Prostate gland (tissue), 2 donors: Measurements from ENCODE around the gene CFAP97D1. TPM values are rescaled to one million over a fixed set of nuclear protein-coding genes. Genes with fewer than 3 reads are reported as not detected.
A peak's percentile ranks its signal among the peaks of the same experiment; 100 is the strongest.

Experiments
- DNase-seq: peaks from one replicate; pipeline ENCODE4 v3.0.0-alpha.2; 2019; ENCODE audit warnings: low spot score
- H3K27ac ChIP-seq, 2 donors: fragments of 200-600 bp; sonication (generic); 2 replicates each; pipeline ENCODE4 v1.5.1; 2017 to 2019
- H3K27me3 ChIP-seq: fragments of 200-600 bp; sonication (generic); replicated peaks from 2 replicates; pipeline ENCODE4 v1.5.1; 2019; ENCODE audit not compliant: insufficient read depth
- H3K36me3 ChIP-seq, 2 donors: fragments of 200-600 bp; sonication (generic); 1 replicate in 1 of 2; 2 replicates in 1 of 2; pipeline versions ENCODE4 v1.5.1 to v1.8.1; 2017 to 2019
- H3K4me1 ChIP-seq: fragments of 200-600 bp; sonication (generic); replicated peaks from 2 replicates; pipeline ENCODE4 v1.5.1; 2019
- H3K4me3 ChIP-seq, 2 donors: fragments of 200-600 bp; sonication (generic); 2 replicates each; pipeline ENCODE4 v1.5.1; 2017 to 2019
- H3K9me3 ChIP-seq: fragments of 200-600 bp; sonication (generic); 2 replicates; pipeline ENCODE4 v1.5.1; 2017
- POLR2A ChIP-seq: fragments of 450-650 bp; IDR thresholded peaks from one replicate; pipeline ENCODE4 v1.6.1; 2016; ENCODE audit warnings: antibody characterized with exemption, mild to moderate bottlenecking
- POLR2AphosphoS5 ChIP-seq: sonication (generic); formaldehyde crosslinking; IDR thresholded peaks from one replicate; pipeline ENCODE4 v1.6.1; 2017; ENCODE audit warnings: antibody characterized with exemption
- WGBS: methylation state at CpG from one replicate; pipeline ENCODE4 v1.1.5; 2018; 5-methylcytosine and 5-hydroxymethylcytosine counted together
- intact Hi-C: fragments of 100-400 bp; cut with DNase I; formaldehyde crosslinking; loops from one replicate; pipeline ENCODE4 v1.14.2; 2022
- total RNA-seq, 2 donors: library from RNA; depleted of rRNA; stranded (reverse); fragments of >200 nt; gene quantifications; one replicate each; pipeline ENCODE4 v1.1.0, GENCODE V29; 2016
- TF ChIP-seq, protein P1 (sequence below), 4 experiments: fragments of 200-600 bp in 2 of 4; fragments of 450-650 bp in 2 of 4; sonication (generic) in 2 of 4; IDR thresholded peaks; 1 replicate in 3 of 4; 2 replicates in 1 of 4; pipeline ENCODE4 v1.5.1; 2016 to 2019; ENCODE audit warnings: antibody characterized with exemption in 4 of 4, mild to moderate bottlenecking in 2 of 4, moderate library complexity in 2 of 4

Gene CFAP97D1
- total RNA-seq = 1 to 10 TPM in 1 of 2 donors, not detected in 1; 1.1 TPM

GRCh38 chr17:43780135-43780534, at the start of gene CFAP97D1:
Gene CFAP97D1 (plus strand): TSS chr17:43780435. CDS start chr17:43780463, 28 bp downstream.
- intact Hi-C loops = no loop called here
- 74% methylated on average over 7 of the region's 7 CpGs for WGBS
- H3K4me3 ChIP-seq = peak within 1 kb of the TSS; percentile 98 to 100

GRCh38 chr17:43732958-43733357, 47.3 kb upstream of the CFAP97D1 start:
- Histone ChIP-seq H3K36me3 (no peaks in the 10 kb centered on the region), H3K27ac (no peak overlapping the region), H3K4me3 (no peak overlapping the region), H3K4me1 (no peaks in the 10 kb centered on the region), H3K9me3 (no peaks in the 10 kb centered on the region), H3K27me3 (no peaks in the 10 kb centered on the region)
- WGBS = 100% methylated on average over 2 of the region's 2 CpGs
- TF ChIP-seq POLR2A (no peak), POLR2AphosphoS5 (no peak)
- TF ChIP-seq, protein P1, sequence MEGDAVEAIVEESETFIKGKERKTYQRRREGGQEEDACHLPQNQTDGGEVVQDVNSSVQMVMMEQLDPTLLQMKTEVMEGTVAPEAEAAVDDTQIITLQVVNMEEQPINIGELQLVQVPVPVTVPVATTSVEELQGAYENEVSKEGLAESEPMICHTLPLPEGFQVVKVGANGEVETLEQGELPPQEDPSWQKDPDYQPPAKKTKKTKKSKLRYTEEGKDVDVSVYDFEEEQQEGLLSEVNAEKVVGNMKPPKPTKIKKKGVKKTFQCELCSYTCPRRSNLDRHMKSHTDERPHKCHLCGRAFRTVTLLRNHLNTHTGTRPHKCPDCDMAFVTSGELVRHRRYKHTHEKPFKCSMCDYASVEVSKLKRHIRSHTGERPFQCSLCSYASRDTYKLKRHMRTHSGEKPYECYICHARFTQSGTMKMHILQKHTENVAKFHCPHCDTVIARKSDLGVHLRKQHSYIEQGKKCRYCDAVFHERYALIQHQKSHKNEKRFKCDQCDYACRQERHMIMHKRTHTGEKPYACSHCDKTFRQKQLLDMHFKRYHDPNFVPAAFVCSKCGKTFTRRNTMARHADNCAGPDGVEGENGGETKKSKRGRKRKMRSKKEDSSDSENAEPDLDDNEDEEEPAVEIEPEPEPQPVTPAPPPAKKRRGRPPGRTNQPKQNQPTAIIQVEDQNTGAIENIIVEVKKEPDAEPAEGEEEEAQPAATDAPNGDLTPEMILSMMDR (IDR thresholded peaks at IDR 0.05) = no peak
- intact Hi-C loops = no loop called here
- DNase-seq = no peak

More at GRCh38 chr17:43780135-43780534, at the start of gene CFAP97D1:
- DNase-seq = no peak
- TF ChIP-seq, protein P1 (IDR thresholded peaks at IDR 0.05) = no peak
- TF ChIP-seq POLR2AphosphoS5 (no peak), POLR2A (no peak)
- H3K9me3 ChIP-seq = no peaks in the 10 kb centered on the region
- peak within 1 kb of the TSS; percentile 100 for H3K27ac ChIP-seq
- no peaks in the 10 kb centered on the region for H3K27me3 ChIP-seq
- peaks cover 6% of the 10 kb centered on the region for H3K4me1 ChIP-seq
- no peaks in the 10 kb centered on the region for H3K36me3 ChIP-seq

- no peak for DNase-seq
- TF ChIP-seq, protein P1 (IDR thresholded peaks at IDR 0.05) = no peak
- no peak for TF ChIP-seq POLR2AphosphoS5
- no peak for TF ChIP-seq POLR2A
- Histone ChIP-seq H3K27ac (no peak overlapping the region), H3K36me3 (no peaks in the 10 kb centered on the region), H3K4me3 (no peak overlapping the region), H3K4me1 (no peaks in the 10 kb centered on the region), H3K27me3 (no peaks in the 10 kb centered on the region), H3K9me3 (no peaks in the 10 kb centered on the region)
- 77% methylated on average over 1 of the region's 1 CpG for WGBS
- intact Hi-C loops = no loop called here
These were observed 46.3 kb upstream of the CFAP97D1 start for GRCh38 chr17:43733956-43734355.

DNA sequence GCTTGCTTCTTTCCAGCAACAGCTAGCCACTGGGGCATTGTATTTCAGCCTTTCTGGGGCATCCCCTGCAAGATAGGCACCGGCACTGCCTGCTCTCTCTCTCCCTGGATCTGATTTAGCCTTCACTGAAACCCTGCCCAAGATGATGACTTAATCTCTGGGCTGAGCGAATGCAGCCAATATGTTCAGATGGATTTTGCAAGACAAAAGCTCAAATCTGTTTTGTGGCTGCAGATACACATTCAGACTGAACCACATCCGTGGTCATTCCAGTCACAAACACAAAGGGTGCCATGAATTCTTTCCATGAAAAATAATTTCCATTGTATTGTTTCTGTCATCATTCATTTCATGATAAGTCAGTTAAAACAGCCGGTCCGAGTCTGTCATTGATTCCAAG, 45.9 kb upstream of the CFAP97D1 start:
- no peak overlapping the region for H3K4me3 ChIP-seq
- H3K27ac ChIP-seq = no peak overlapping the region
- H3K4me1 ChIP-seq = no peaks in the 10 kb centered on the region
- TF ChIP-seq, protein P1 (IDR thresholded peaks at IDR 0.05) = no peak
- H3K9me3 ChIP-seq = no peaks in the 10 kb centered on the region
- 65% methylated on average over 5 of the region's 5 CpGs for WGBS
- no peaks in the 10 kb centered on the region for H3K27me3 ChIP-seq
- H3K36me3 ChIP-seq = no peaks in the 10 kb centered on the region
- intact Hi-C loops = no loop called here
- DNase-seq = no peak

DNA sequence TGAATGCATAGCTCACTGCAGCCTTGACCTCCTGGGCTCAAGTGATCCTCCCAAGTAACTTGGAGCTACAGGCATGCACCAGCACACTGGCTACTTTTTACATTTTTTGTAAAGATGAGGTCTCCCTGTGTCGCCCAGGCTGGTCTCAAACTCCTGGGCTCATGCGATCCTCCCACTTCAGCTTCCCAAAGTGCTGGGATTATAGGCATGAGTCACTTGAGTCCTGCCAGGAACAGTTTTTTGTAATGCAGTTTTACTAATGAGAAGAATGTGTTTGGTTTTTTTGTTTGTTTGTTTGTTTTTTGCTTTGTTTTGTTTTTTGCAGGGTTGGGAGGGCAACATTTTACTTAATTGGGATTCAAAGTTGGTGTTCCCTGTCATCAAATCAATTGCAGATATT, 43.8 kb upstream of the CFAP97D1 start:
- Histone ChIP-seq H3K27me3 (no peaks in the 10 kb centered on the region), H3K36me3 (no peaks in the 10 kb centered on the region), H3K27ac (no peak overlapping the region), H3K4me3 (no peak overlapping the region), H3K9me3 (no peaks in the 10 kb centered on the region), H3K4me1 (no peaks in the 10 kb centered on the region)
- WGBS = 96% methylated on average over 2 of the region's 2 CpGs
- DNase-seq = no peak
- intact Hi-C loops = no loop called here
- TF ChIP-seq POLR2AphosphoS5 = no peak
- no peak for TF ChIP-seq POLR2A
- TF ChIP-seq, protein P1 (IDR thresholded peaks at IDR 0.05) = no peak
